ENCODE measurements around the gene PSMD6.

- TF ChIP-seq POLR2AphosphoS5 (IDR thresholded peaks at IDR 0.05; ENCODE audit: borderline replicate concordance, low read depth, low read length) (no peak), EZH2 (IDR thresholded peaks at IDR 0.05) (no peak)
Measured at GRCh38 chr3:63984391-63984790, 38.9 kb downstream of the PSMD6 start.
